Testis (tissue), 3 donors: ENCODE data around the gene SPATS2L. TPM values are rescaled to one million over a fixed set of nuclear protein-coding genes. Genes with fewer than 3 reads are reported as not detected.

Experiments used
- DNase-seq: peaks from one replicate; pipeline ENCODE4 v3.0.0-alpha.2; 2019
- H3K27ac ChIP-seq, 2 donors: fragments of 200-600 bp; sonication (generic); one replicate each; pipeline ENCODE4 v1.5.1; 2019
- H3K27me3 ChIP-seq: fragments of 200-600 bp; sonication (generic); one replicate; pipeline ENCODE4 v1.5.1; 2019
- H3K36me3 ChIP-seq: fragments of 200-600 bp; sonication (generic); one replicate; pipeline ENCODE4 v1.5.1; 2017; ENCODE audit warnings: low read depth; ENCODE audit errors: missing control alignments
- H3K4me1 ChIP-seq: fragments of 200-600 bp; sonication (generic); one replicate; pipeline ENCODE4 v1.5.1; 2019
- H3K4me3 ChIP-seq, 2 donors: fragments of 200-600 bp; sonication (generic); one replicate each; pipeline ENCODE4 v1.5.1; 2017 to 2019
- H3K9me3 ChIP-seq: fragments of 200-600 bp; sonication (generic); one replicate; pipeline ENCODE4 v1.5.1; 2017
- CTCF ChIP-seq, 3 experiments: fragments of 450-650 bp in 2 of 3; fragments of 200-600 bp in 1 of 3; sonication (generic) in 1 of 3; IDR thresholded peaks; one replicate each; pipeline ENCODE4 v1.5.1; 2016 to 2019; ENCODE audit warnings: antibody characterized with exemption in 3 of 3, mild to moderate bottlenecking in 2 of 3, moderate library complexity in 1 of 3
- POLR2A ChIP-seq: fragments of 450-650 bp; IDR thresholded peaks from one replicate; pipeline ENCODE4 v1.6.1; 2017; ENCODE audit warnings: antibody characterized with exemption, mild to moderate bottlenecking, moderate library complexity
- WGBS, 2 donors: methylation state at CpG; one replicate each; pipeline ENCODE4 v1.1.5; 2018; 5-methylcytosine and 5-hydroxymethylcytosine counted together
- intact Hi-C: fragments of 100-400 bp; cut with DNase I; formaldehyde crosslinking; loops from one replicate; pipeline ENCODE4 v1.15.1; 2023; ENCODE audit warnings: low total_unique reads
- polyA plus RNA-seq: library from polyadenylated mRNA; stranded (reverse); fragments of 350-450 nt; fragmentation: Illumina TruSeq; extraction: RNeasy Lipid Tissue Mini Kit (QIAGEN cat#74804); gene quantifications from one replicate; pipeline ENCODE4 v1.2.3, GENCODE V29; 2014; ENCODE audit warnings: low read depth, low replicate concordance; ENCODE audit not compliant: insufficient read depth
- total RNA-seq, 2 donors: library from RNA; depleted of rRNA; stranded (reverse); fragments of >200 nt; gene quantifications; one replicate each; pipeline ENCODE4 v1.2.3, GENCODE V29; 2016

SPATS2L gene
- total and polyA plus RNA-seq, 3 donors from 2014 or later: 49.7 to 67.6 (median 52.9) TPM

- H3K27me3 ChIP-seq: no peaks in the 10 kb centered on the region
- H3K4me3 ChIP-seq: no peak overlapping the region
- no peaks in the 10 kb centered on the region for H3K36me3 ChIP-seq
- no peaks in the 10 kb centered on the region for H3K9me3 ChIP-seq
- 81 to 82% methylated on average over 5 of the region's 5 CpGs for WGBS, 2 donors
- no peaks in the 10 kb centered on the region for H3K4me1 ChIP-seq
- no peak overlapping the region for H3K27ac ChIP-seq
- no peak for TF ChIP-seq CTCF (IDR thresholded peaks at IDR 0.05)
- no peak for TF ChIP-seq POLR2A
- intact Hi-C loops: no loop called here
- no peak for DNase-seq
These were observed 46.9 kb upstream of the SPATS2L start for GRCh38 chr2:200259577-200259957.

GRCh38 chr2:200262047-200262446, 44.4 kb upstream of the SPATS2L start:
- WGBS, 2 donors: 90 to 99% methylated on average over 2 of the region's 2 CpGs
- Histone ChIP-seq H3K9me3 (no peaks in the 10 kb centered on the region), H3K36me3 (no peaks in the 10 kb centered on the region), H3K4me1 (no peaks in the 10 kb centered on the region), H3K4me3 (no peak overlapping the region), H3K27me3 (no peaks in the 10 kb centered on the region), H3K27ac (no peak overlapping the region)
- intact Hi-C loops: no loop called here
- no peak for DNase-seq
- TF ChIP-seq POLR2A: no peak
- TF ChIP-seq CTCF (IDR thresholded peaks at IDR 0.05): no peak

GRCh38 chr2:200263279-200263678, 43.2 kb upstream of the SPATS2L start:
- intact Hi-C loops: no loop called here
- 91 to 100% methylated on average over 1 of the region's 1 CpG for WGBS, 2 donors
- TF ChIP-seq CTCF (IDR thresholded peaks at IDR 0.05) (no peak), POLR2A (no peak)

GRCh38 chr2:200264631-200265030, 41.9 kb upstream of the SPATS2L start:
- TF ChIP-seq CTCF (IDR thresholded peaks at IDR 0.05) (no peak), POLR2A (no peak)
- no peak for DNase-seq
- Histone ChIP-seq H3K4me3 (no peak overlapping the region), H3K27ac (no peak overlapping the region), H3K36me3 (no peaks in the 10 kb centered on the region), H3K4me1 (no peaks in the 10 kb centered on the region), H3K9me3 (no peaks in the 10 kb centered on the region), H3K27me3 (no peaks in the 10 kb centered on the region)
- intact Hi-C loops: no loop called here
- 77 to 89% methylated on average over 2 of the region's 2 CpGs for WGBS, 2 donors

More at GRCh38 chr2:200263279-200263678, 43.2 kb upstream of the SPATS2L start:
- Histone ChIP-seq H3K27ac (no peak overlapping the region), H3K9me3 (no peaks in the 10 kb centered on the region), H3K36me3 (no peaks in the 10 kb centered on the region), H3K4me3 (no peak overlapping the region), H3K27me3 (no peaks in the 10 kb centered on the region), H3K4me1 (no peaks in the 10 kb centered on the region)
- no peak for DNase-seq

- no peaks in the 10 kb centered on the region for H3K9me3 ChIP-seq
- H3K4me1 ChIP-seq: no peaks in the 10 kb centered on the region
- H3K36me3 ChIP-seq: no peaks in the 10 kb centered on the region
- DNase-seq: no peak
- no peak overlapping the region for H3K4me3 ChIP-seq
- WGBS, 2 donors: 94 to 95% methylated on average over 5 of the region's 5 CpGs
- H3K27ac ChIP-seq: no peak overlapping the region
- no peak for TF ChIP-seq CTCF (IDR thresholded peaks at IDR 0.05)
- TF ChIP-seq POLR2A: no peak
- intact Hi-C loops: no loop called here
- H3K27me3 ChIP-seq: no peaks in the 10 kb centered on the region
These were observed 40.1 kb upstream of the SPATS2L start for GRCh38 chr2:200266406-200266805.
